Gastroesophageal sphincter (tissue), 4 donors: ENCODE results near the gene SCNN1A. TPM values are rescaled to one million over a fixed set of nuclear protein-coding genes. Genes with fewer than 3 reads are reported as not detected.
A peak's percentile ranks its signal among the peaks of the same experiment; 100 is the strongest.

Experiments used
- ATAC-seq: fragments of 150-250 bp; one replicate; pipeline ENCODE4 v1.9.1; 2016; ENCODE audit warnings: mild to moderate bottlenecking, moderate library complexity
- H3K27ac ChIP-seq, 4 donors: fragments of 200-600 bp; sonication (generic) in 3 of 4; 1 replicate in 3 of 4; 2 replicates in 1 of 4; pipeline ENCODE4 v1.5.1; 2016 to 2019
- H3K27me3 ChIP-seq: fragments of 200-600 bp; sonication (generic); one replicate; pipeline ENCODE4 v1.5.1; 2019
- H3K36me3 ChIP-seq, 2 donors: fragments of 200-600 bp; sonication (generic); one replicate each; pipeline ENCODE4 v1.5.1; 2019; ENCODE audit warnings: control low read depth in 1 of 2
- H3K4me1 ChIP-seq, 3 donors: fragments of 200-600 bp; sonication (generic); 1 replicate in 2 of 3; 2 replicates in 1 of 3; pipeline ENCODE4 v1.5.1; 2016 to 2019; ENCODE audit warnings: control low read depth in 2 of 3
- H3K4me3 ChIP-seq, 2 donors: fragments of 200-600 bp; sonication (generic); one replicate each; pipeline ENCODE4 v1.5.1; 2019; ENCODE audit warnings: mild to moderate bottlenecking in 1 of 2, moderate library complexity in 1 of 2
- H3K9me3 ChIP-seq, 3 donors: fragments of 200-600 bp; sonication (generic); one replicate each; pipeline ENCODE4 v1.5.1; 2017 to 2019; ENCODE audit warnings: control low read depth in 2 of 3
- CTCF ChIP-seq, 4 experiments: fragments of 200-600 bp in 2 of 4; fragments of 450-650 bp in 2 of 4; sonication (generic) in 1 of 4; IDR thresholded peaks; one replicate each; pipeline ENCODE4 v1.5.1; 2017 to 2019; ENCODE audit warnings: antibody characterized with exemption in 4 of 4, mild to moderate bottlenecking in 2 of 4, moderate library complexity in 2 of 4
- EP300 ChIP-seq: sonication (generic); formaldehyde crosslinking; IDR thresholded peaks from one replicate; pipeline ENCODE4 v1.6.1; 2017; ENCODE audit warnings: antibody characterized with exemption, mild to moderate bottlenecking
- POLR2A ChIP-seq, 2 donors: fragments of 450-650 bp; IDR thresholded peaks; one replicate each; pipeline ENCODE4 v1.6.1; 2017; ENCODE audit warnings: antibody characterized with exemption in 2 of 2, mild to moderate bottlenecking in 2 of 2, moderate library complexity in 1 of 2
- POLR2AphosphoS5 ChIP-seq: sonication (generic); formaldehyde crosslinking; IDR thresholded peaks from one replicate; pipeline ENCODE4 v1.6.1; 2017; ENCODE audit warnings: antibody characterized with exemption
- WGBS, 2 donors: methylation state at CpG; one replicate each; pipeline ENCODE4 v1.1.5; 2018; ENCODE audit warnings: low coverage in 1 of 2; 5-methylcytosine and 5-hydroxymethylcytosine counted together
- total RNA-seq, 4 donors: library from RNA; depleted of rRNA; stranded (reverse); fragments of >200 nt; gene quantifications; one replicate each; pipeline ENCODE4 v1.1.0, GENCODE V29; 2016

The SCNN1A gene
- total RNA-seq, 4 donors from 2014 or later, result 0.62 to 19.9 (median 5.2) TPM; not detected in 1

- Histone ChIP-seq H3K27me3 (no peaks in the 10 kb centered on the region), H3K4me1 (peaks cover 0 to 60% (median 13%) of the 10 kb centered on the region in 3 donors), H3K9me3 (no peaks in the 10 kb centered on the region), H3K27ac (peak overlapping the region; percentile 14 to 83 (median 76)), H3K36me3 (peaks cover 0 to 56% of the 10 kb centered on the region in 2 donors), H3K4me3 (no peak overlapping the region)
- ATAC-seq, result no peak
- WGBS, 2 donors, result 50% methylated on average over 1 of the region's 17 CpGs; no CpG with 5 or more reads in 1 of the 2 donors
- no peak for TF ChIP-seq EP300
- no peak for TF ChIP-seq CTCF (IDR thresholded peaks at IDR 0.05)
- no peak for TF ChIP-seq POLR2A (IDR thresholded peaks at IDR 0.05)
- TF ChIP-seq POLR2AphosphoS5, result no peak
Observed at GRCh38 chr12:6391013-6391412, 15.7 kb upstream of the SCNN1A start.

- TF ChIP-seq CTCF (IDR thresholded peaks at IDR 0.05) (no peak), EP300 (no peak), POLR2AphosphoS5 (no peak), POLR2A (IDR thresholded peaks at IDR 0.05) (no peak)
- Histone ChIP-seq H3K27me3 (no peaks in the 10 kb centered on the region), H3K4me3 (no peak overlapping the region), H3K27ac (peak overlapping the region; percentile 14 to 83 (median 76)), H3K4me1 (peaks cover 0 to 67% (median 18%) of the 10 kb centered on the region in 3 donors), H3K36me3 (peaks cover 0 to 59% of the 10 kb centered on the region in 2 donors), H3K9me3 (no peaks in the 10 kb centered on the region)
- WGBS, 2 donors, result 48 to 71% methylated on average over 2 to 8 of the region's 15 CpGs
- ATAC-seq, result no peak
Observed at GRCh38 chr12:6390084-6390799, 14.9 kb upstream of the SCNN1A start.

GRCh38 chr12:6387541-6387940 is 12.2 kb upstream of the SCNN1A start:
- Histone ChIP-seq H3K36me3 (peaks cover 0 to 59% of the 10 kb centered on the region in 2 donors), H3K27ac (peak overlapping the region in 3 of 4 donors; percentile 29 to 94 (median 83)), H3K4me3 (no peak overlapping the region), H3K9me3 (no peaks in the 10 kb centered on the region), H3K27me3 (no peaks in the 10 kb centered on the region), H3K4me1 (peaks cover 0 to 84% (median 28%) of the 10 kb centered on the region in 3 donors)
- TF ChIP-seq POLR2AphosphoS5, result no peak
- no peak for TF ChIP-seq POLR2A (IDR thresholded peaks at IDR 0.05)
- no peak for TF ChIP-seq EP300
- TF ChIP-seq CTCF (IDR thresholded peaks at IDR 0.05), result no peak
- 75 to 81% methylated on average over 4 to 5 of the region's 7 CpGs for WGBS, 2 donors
- no peak for ATAC-seq

- no peak overlapping the region for H3K4me3 ChIP-seq
- ATAC-seq, result no peak
- H3K4me1 ChIP-seq, result peaks cover 0 to 76% (median 19%) of the 10 kb centered on the region in 3 donors
- 40 to 48% methylated on average over 1 of the region's 1 CpG for WGBS, 2 donors
- TF ChIP-seq EP300, result no peak
- no peak for TF ChIP-seq POLR2AphosphoS5
- no peak for TF ChIP-seq POLR2A (IDR thresholded peaks at IDR 0.05)
- TF ChIP-seq CTCF (IDR thresholded peaks at IDR 0.05), result no peak
- H3K36me3 ChIP-seq, result peaks cover 0 to 58% of the 10 kb centered on the region in 2 donors
- no peaks in the 10 kb centered on the region for H3K27me3 ChIP-seq
- H3K27ac ChIP-seq, result peak overlapping the region in 3 of 4 donors; percentile 53 to 97 (median 94)
- no peaks in the 10 kb centered on the region for H3K9me3 ChIP-seq
Observed at GRCh38 chr12:6386491-6386890, 11.1 kb upstream of the SCNN1A start.

- H3K4me3 ChIP-seq, result no peak overlapping the region
- peaks cover 0 to 72% (median 19%) of the 10 kb centered on the region in 3 donors for H3K4me1 ChIP-seq
- peaks cover 0 to 53% of the 10 kb centered on the region in 2 donors for H3K36me3 ChIP-seq
- no peaks in the 10 kb centered on the region for H3K27me3 ChIP-seq
- 88% methylated on average over 1 of the region's 11 CpGs; no CpG with 5 or more reads in 1 of the 2 donors for WGBS, 2 donors
- H3K27ac ChIP-seq, result peak overlapping the region in 3 of 4 donors; percentile 53 to 97 (median 94)
- no peaks in the 10 kb centered on the region for H3K9me3 ChIP-seq
- TF ChIP-seq POLR2AphosphoS5 (no peak), EP300 (no peak), CTCF (IDR thresholded peaks at IDR 0.05) (no peak), POLR2A (IDR thresholded peaks at IDR 0.05) (no peak)
- ATAC-seq, result no peak
Observed at GRCh38 chr12:6386038-6386437, 10.7 kb upstream of the SCNN1A start.
